HG02571 (cell line): ENCODE results near the gene MAML3.

Experiments used
- ATAC-seq: cut with Tn5 transposase; IDR thresholded peaks from one replicate; pipeline ENCODE4 v1.9.1; 2021; ENCODE audit warnings: mild to moderate bottlenecking, moderate library complexity; ENCODE audit not compliant: unreplicated experiment

Gene MAML3

DNA sequence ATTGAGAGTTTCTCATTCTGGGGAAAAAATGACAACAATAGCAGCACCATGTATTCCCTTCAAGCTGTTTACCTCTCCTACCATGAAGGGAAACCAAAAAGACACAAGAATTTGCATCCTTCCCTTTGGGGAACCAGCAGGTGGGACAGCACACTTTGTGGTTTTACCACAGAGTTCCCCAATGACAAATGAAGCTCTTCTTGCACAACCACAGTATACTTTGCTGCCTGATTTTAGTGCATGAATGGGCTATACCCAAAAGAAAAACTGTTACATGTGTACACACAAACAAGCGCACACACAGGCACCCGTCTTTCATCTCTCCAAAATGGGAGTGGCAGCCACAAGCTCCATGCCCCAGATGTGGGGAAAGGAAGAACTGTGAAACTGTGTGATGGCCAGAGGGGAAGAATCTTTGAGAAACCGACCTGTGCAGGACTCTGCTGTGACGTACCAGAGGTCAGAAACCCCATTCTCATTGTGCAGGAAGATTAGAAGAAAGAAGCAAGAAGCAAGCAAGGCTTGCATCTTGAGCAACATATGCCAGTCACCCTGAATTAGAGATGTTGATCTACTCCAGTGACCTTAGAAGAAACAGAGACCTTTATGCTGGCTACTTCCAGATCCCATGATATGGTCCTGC is 2.7 kb upstream of the MAML3 start:
- peak; percentile 70 for ATAC-seq

DNA sequence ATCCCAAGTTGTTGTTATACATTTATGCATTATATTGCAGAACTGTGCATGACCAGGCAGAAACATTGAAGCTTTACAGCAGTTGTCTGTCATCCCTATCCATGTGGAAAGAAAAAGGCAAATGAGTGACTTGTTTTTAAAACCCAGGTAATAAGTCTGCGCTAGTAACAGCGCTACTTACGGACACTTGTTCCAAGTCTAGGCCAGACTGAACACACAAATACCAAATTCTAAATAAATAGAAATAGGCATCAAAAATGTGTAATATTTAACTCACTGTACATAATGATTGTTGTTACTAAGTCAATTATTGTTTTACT is 548 bp upstream of the MAML3 start:
- no peak for ATAC-seq

DNA sequence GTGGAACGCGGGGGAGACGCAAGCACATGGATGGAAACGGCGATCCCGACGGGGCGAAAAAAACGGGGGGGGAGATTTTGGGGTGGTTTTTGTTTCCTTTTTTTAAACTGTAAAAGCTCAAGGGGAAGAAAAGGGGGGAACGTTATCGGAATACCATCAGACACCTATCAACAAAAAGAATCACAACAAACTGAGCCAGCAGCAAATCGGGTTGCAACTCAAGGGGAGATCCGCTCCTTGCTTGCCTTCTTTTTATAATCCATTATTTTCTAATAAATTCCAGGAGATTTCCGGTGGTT is 616 bp downstream of the MAML3 start:
- ATAC-seq: no peak

DNA sequence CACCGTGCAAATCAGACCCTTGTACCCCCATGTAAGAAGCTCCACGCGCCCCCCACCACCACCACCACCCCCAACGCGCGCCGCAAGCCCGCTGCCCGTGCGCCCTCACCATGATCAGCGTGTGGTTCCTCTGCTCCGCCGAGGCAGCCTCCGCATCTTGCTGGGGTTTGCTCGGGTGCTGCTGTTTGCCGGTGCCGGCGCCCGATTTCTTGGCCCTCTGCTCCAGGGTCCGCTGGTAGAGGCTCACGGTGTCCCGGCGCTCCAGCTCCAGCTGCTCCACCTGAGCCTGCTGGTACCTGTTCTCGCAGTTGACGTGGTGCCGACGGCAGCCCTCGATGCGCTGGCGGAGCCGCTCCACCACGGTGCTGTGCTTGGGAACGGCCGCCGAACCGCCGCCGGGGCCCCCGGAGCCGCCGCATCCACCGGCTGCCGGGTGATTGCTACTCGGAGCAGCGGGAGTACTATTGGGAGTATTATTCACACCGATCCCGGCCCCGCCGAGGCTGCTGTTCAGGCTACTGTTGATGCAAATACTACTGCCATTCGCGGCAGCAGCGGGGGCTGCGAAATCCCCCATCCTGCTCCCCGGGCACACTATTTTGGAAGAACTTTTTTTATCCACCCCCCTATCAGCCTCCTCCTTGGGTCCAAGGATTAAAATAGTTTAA is 1.1 kb downstream of the MAML3 start:
- ATAC-seq: no peak

DNA sequence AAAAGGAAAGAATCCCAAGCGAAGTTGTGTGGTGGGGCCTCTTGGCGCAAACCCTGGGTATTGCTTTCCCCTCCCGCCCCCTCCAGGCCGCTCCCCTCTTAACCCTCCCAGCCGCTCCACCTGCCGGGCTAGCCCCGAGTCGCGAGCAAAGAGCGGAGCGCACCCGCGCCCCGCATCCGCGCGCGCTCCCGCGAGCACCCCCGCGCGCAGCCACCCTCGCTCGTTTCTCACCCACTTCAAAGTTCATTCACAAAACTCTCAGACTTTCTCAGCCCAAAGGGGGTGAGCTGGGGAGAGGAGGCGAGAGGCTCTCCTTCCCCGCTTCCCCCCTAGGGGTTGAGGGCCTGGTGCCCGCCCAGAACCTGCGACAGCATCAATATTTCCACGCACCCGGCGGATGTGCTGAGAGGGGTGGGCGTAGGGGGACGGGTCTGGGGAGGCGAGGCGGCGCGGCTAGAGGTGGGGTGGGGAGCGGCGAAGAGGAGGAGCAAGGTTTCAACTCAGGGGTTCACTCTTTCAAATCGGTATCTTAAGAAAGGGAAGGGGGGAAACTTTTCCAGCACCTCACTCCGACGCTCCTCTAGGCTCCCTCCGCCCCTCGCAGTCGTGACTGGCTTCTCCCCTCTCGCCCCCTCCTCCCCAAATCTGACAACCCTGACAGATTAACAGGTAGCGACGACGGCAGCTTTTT is 1.8 kb downstream of the MAML3 start:
- no peak for ATAC-seq

DNA sequence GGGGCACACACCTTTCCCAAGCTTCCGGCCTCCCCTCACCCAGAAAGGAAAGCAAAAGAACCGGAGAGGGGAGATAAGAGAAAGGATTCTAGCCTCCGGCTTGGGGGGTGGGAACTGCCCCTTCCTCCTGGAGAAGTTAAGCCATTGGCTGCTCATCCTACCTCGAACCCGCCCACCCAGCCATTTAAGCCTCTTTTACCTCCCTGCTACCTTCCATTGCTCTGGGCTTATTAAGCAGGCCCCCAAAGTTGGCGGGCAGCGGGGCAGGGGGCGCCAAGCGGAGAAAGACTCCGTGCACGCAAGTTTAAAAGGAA is 2.3 kb downstream of the MAML3 start:
- ATAC-seq: no peak

DNA sequence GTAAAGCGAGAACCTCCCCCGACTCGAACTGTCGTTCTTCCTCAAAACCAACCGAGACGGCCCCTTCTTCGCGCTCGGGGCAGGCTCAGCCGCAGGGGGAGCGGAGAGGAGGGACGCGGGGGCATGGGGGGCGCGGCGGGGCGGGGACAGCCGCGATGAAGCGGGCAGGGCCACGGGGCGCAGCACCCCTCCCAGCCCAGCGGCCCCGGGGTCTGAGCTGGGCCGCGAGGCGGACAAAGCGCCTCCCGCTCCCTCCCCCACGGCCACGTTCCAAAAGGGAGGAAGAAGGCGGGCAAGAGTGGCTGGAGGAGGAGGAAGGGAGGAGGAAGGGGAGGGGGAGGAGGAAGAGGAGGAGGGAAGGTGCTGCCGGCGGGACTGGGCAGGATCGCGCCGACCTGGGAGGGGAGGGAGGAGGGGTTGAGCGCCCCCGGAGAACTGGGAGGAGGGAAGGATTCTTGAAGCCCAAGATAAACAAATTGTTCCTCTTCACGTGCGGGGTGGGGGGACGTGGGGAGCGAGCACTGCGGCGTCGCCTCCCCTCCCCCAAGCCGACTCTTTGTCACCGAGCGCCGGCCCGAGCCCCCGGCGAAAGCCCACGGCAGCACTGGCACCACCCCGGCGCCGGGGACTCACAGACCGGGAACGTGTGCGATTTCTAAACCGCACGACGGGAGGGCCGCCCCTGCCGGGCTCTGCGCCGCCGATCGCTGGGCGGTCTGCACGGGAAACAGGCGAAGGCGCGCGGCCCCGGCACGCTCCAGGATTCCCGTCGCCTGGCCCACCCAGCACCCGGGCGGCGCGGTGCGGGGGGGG is 2.9 kb downstream of the MAML3 start:
- no peak for ATAC-seq

DNA sequence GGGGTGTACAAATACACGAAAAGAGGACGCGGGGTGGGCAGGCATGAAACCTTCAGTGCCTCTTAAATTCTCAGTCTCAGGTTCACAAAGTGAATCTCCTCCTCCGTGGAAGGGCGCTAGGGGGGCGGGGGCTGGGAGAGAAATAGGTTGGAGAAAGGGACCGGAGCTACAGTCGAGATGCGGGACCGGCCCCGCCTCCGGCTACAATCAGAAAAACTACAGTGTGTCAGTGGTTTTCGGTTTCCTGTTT is 3.4 kb downstream of the MAML3 start:
- ATAC-seq: no peak

DNA sequence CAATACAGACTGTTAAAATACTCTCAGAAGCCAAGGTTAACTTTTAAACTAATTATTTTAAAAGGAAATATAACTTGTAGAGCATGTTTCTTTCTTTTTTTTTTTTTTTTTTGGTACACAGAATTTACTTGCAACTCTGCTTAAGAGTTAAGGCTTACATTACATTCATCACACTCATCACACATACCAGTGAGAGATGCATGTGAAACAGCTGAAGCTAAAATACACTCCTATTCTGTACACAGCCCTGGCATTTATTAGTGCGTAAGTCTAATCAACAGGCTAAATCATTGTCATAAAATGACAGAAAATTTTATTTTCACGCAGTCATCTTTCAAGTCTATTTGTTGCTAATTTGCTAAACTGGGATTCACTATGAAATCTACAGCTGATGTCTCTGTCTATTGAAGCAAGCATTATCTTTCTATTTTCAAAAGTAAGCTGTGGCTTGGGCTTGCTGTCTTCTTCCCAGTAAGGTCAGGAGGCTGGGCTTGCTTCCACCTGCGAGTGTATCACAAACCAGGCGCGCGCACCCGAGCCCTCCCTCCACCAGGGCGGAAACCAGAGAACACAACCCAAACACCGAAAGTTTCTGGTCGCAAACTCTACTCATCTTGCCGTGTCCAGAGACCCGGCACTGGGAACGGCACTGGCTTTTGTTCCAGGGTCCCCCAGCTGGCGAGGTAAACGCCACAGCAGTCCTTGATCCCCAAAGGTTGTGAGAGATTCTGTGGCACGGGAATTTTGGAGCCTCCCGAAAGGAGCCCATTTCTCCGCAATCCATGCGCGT is 3.9 kb downstream of the MAML3 start:
- no peak for ATAC-seq

DNA sequence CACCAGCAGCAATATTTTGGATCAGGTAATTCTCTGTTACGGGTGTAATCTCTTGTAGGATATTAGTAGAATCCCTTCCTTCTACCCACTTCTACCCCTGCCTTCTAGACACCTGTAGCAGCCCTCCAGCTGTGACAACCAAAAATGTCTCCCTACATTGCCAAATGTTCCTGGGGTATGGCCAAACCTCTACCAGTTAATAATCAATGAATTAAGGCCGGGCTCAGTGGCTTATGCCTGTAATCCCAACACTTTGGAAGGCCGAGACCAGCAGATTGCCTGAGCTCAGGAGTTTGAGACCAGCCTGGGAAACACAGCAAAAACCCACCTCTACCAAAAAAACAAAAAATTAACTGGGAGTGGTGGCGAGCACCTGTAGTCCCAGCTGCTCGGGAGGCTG is 9.9 kb downstream of the MAML3 start:
- ATAC-seq: no peak

DNA sequence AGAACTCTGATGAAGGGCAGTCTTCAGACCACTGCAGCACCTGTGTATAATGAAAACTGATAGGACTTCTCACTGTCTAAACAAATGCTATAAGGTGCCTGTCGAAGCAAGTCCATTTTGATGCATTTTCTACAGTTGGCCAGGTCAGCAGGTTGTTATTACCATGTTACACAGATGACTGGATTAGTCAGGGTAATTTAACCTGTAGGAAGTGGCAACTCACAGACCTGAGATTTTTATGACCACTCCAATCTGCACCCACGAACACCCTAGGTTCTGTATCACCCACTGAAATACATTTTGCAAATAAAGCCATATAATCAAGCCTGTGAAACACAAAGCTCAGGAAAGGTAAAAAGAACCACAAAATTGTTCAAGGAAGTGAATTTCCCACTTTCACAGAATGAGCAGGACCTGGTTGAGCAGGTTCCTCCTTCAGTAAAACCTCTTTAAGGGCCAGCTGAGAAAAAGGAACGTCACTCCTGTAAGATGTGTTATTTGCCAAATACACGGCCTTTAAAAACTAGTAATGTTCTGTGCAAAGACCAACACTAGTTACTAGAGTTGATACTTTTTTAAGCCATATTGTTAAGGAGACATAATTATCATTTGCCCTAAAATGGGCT is 12.7 kb downstream of the MAML3 start:
- no peak for ATAC-seq

DNA sequence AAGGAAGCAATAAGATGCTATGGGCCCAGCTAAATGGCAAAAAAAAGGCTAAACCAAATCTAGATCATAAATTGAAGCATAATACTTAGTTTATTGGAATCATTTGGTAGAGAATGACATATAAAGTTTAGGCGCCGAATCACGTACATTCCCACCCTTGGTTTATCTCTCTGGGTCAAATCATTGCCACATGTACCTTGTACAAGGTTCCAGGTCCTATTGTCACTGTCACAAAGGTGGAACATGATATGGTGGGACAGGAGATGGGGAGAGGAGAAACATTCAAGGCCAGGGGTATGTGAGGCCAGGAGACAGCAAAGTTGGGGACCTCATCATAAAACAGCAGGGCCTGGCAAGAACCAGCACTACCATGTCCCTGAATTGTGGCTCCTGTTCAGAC is 13.4 kb downstream of the MAML3 start:
- ATAC-seq: no peak

DNA sequence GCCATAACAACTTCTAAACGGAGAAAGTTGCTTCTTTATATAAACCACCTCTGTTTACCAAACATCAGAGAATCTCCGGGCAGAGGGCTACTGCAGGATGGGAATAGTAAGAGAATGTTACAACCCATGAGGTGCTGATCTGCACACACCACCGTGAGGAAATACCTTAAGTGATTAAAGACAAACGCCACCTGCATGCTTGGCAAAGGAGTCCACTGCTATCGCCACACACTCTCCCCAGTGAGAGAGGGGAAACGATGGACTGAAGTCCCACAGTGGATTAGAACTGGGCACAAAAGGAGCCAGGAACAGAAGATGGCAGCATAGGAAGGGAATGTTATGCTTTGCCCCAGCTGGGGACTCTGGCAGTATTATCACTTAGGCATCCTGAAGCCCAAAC is 15.6 kb downstream of the MAML3 start:
- ATAC-seq: no peak

DNA sequence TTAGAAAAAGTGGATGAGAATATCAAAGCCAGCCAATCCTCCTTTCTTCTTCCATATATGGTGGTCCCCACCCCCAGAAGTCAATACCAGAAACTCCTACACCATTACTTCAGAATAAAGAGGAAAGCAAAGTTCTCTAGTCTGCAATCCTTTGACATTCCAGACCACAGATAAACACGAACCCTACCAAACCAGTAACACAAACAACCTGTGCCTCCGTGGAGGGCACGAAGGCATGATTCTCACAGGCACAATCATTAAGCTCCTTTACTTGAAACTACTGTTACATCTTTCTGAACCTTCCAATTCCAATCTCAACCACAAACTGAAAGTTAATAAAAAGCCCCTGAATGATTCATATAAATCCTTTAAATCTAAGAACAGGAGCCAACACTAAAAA is 16.3 kb downstream of the MAML3 start:
- ATAC-seq: no peak

DNA sequence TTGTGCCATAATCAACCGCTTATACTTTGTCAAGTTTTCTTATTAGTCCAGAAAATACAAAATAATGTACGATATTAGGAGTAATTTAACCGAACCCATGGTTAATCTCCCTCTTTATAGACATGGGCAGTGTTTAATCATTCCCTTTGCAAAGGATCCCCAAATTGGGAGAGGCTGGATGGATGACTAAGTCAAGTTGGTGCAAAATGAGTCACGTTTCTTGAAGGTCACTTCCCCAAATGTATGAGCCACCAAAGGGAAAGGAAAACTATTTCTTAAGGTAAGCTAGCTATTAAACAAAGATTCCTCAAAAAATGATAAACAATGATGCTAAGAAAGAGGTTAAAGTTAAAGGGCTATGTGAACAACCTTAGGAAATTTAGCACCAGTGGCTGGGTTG is 17.5 kb downstream of the MAML3 start:
- ATAC-seq: no peak

DNA sequence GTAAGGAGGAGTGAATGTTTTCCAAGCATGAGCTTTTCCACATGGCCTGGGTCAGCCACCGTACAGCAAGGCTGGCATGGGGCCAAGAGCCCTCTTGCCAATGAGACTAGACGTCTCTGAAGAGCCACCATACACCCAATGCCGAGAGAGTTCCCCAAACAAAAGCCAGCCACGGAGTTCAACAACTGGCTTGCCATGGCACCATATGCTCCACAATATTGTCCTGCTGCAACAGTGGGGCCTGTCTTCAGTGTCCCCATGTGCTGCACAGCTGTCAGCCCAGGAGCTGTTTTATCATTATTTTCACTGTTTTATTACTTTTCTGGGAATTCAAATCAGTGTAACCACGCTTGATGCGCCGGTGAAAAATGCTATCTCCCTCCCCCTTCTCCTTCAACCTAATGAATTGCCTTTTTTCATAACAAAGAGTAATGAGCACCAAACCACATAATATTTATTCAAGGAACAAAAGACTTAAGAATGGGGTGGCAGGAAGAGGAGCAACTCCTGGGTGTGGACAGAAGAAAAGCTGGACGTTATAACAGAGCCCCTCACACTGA is 18.4 kb downstream of the MAML3 start:
- ATAC-seq: no peak

DNA sequence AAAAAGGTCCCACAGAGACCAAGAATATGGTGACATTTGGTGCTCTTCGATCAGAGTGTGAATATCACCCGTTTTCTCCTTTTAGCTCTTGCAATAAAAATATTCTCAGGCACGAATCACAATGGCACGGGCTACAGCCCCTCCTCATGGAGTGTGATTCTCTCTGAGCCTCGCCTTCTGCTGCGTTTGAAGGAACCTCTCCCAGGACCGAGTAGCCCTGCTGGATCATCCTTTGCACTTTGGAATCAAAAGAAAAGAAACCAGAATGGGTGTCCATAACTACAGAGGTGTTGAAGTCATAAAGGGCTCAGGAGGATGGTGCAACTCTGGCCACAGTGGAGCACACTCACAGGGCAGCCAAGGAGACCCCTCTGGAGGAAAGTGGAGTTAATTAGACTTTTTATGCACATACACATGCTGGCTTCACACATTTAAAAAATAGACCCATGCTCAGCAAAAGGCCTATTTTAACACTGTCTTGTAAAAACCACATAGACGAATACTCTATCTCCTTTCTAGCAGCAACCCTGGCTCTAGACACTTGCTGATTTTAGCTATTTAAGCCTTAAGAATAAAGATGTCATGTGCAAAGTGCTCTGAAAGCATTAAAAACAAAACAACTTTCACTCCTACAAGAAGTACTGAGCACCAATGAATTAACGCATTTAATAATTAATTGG is 19.1 kb downstream of the MAML3 start:
- ATAC-seq: no peak

DNA sequence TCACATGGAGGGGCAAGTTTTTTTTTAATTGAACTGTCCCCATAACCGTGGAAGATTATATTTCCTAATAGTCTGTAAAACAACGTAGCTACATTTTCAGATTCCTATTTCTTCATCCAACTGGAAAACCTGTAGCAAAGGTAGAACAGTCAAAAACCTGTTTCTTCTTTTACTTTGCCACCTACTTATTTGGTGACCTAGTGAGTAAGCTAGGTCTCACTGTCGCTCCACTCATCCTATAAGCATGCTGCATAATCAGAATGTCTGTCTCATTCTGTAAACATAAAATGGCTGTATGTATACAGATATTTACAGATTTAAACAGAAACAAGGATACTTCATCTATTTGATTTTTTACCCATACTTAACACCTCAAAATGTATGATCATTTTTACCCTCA is 20.4 kb downstream of the MAML3 start:
- ATAC-seq: no peak

DNA sequence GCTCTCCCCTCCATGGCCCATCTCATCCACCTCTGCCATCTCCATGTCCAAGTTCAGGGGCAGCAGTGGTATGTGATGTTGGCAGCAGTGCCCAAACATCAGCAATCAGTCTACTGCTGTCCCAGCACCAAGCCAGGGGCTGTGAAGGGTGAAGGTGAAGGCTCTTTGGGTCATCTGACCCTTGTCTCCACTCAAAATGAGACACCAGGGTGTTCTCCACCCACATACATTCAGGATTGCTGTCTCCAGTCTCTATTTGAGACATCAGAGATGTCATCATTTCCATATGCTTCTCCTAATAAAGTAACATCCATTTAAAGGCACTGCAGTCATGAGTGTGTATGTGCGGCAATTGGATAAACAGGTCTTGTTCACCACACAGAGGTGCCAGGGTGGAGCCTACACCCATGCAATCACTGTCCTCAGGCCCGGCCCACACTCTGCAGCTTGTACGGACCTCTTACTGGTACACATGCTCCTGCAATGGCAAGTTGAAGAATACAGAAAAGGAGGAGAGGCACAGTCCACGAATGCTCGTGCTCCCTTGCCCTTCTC is 22.2 kb downstream of the MAML3 start:
- no peak for ATAC-seq

DNA sequence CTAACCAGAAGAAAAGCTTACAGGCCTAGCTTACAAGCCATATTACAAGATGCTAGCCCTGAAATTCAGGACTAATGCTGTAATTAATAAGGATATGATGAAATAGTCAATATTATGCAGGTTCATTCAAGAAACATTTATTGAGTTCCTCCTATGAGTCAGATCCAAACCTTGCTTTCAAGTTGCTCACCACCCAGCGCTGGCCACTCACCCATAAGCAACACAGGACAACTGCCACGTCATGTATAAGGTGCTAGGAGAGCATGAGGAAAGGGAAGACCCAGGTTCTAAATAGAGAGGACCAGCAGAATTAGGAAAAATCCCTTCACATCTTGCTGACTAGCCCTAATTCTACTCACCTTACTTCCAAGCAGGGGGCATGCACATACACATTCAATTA is 23.3 kb downstream of the MAML3 start:
- ATAC-seq: no peak
